ACC112 (cell line): ENCODE results near the gene STXBP2.

ENCODE experiments used
- H2AFZ ChIP-seq: fragments of 200-600 bp; sonication (generic); one replicate; pipeline ENCODE4 v1.6.0; 2017; ENCODE audit warnings: antibody characterized with exemption, low read length; ENCODE audit not compliant: unreplicated experiment
- H3K27ac ChIP-seq: fragments of 200-600 bp; sonication (generic); 2 replicates; pipeline ENCODE4 v1.5.1; 2014; ENCODE audit warnings: low read depth, mild to moderate bottlenecking, antibody characterized with exemption, low read length, moderate library complexity
- H3K27me3 ChIP-seq: fragments of 200-600 bp; sonication (generic); 2 replicates; pipeline ENCODE4 v1.6.1; 2014; ENCODE audit warnings: mild to moderate bottlenecking, antibody characterized with exemption, low read length, moderate library complexity, mixed read lengths; ENCODE audit not compliant: insufficient read depth
- H3K36me3 ChIP-seq: fragments of 200-600 bp; sonication (generic); 2 replicates; pipeline ENCODE4 v1.6.1; 2016; ENCODE audit warnings: mild to moderate bottlenecking, antibody characterized with exemption, low read length, moderate library complexity, mixed read lengths; ENCODE audit not compliant: insufficient read depth
- H3K4me1 ChIP-seq: fragments of 200-600 bp; sonication (generic); one replicate; pipeline ENCODE4 v1.6.1; 2016; ENCODE audit warnings: low read length, mixed read lengths; ENCODE audit not compliant: insufficient read depth, unreplicated experiment, control insufficient read depth
- H3K4me3 ChIP-seq: fragments of 200-600 bp; sonication (generic); 2 replicates; pipeline ENCODE4 v1.5.1; 2014; ENCODE audit warnings: mild to moderate bottlenecking, low read depth, low read length
- H3K79me2 ChIP-seq: fragments of 200-600 bp; sonication (generic); one replicate; pipeline ENCODE4 v1.6.0; 2016; ENCODE audit warnings: low read length; ENCODE audit not compliant: control insufficient read depth, unreplicated experiment, insufficient read depth

Gene STXBP2

GRCh38 chr19:7625763-7626372, 11.0 kb upstream of the STXBP2 start:
- no peak overlapping the region for H3K27ac ChIP-seq
- H3K27me3 ChIP-seq = no peaks in the 10 kb centered on the region
- no peaks in the 10 kb centered on the region; the same call in 1 of the 2 replicates for H3K36me3 ChIP-seq
- H2AFZ ChIP-seq = no peak overlapping the region
- no peak overlapping the region for H3K4me3 ChIP-seq
- H3K79me2 ChIP-seq = peaks cover 43% of the 10 kb centered on the region
- H3K4me1 ChIP-seq = no peaks in the 10 kb centered on the region

GRCh38 chr19:7627166-7627565, 9.7 kb upstream of the STXBP2 start:
- Histone ChIP-seq H3K4me1 (no peaks in the 10 kb centered on the region), H3K27ac (no peak overlapping the region), H3K4me3 (no peak overlapping the region), H3K36me3 (no peaks in the 10 kb centered on the region; the same call in 1 of the 2 replicates), H3K27me3 (no peaks in the 10 kb centered on the region), H2AFZ (no peak overlapping the region), H3K79me2 (peaks cover 46% of the 10 kb centered on the region)

GRCh38 chr19:7628589-7629311, 8.2 kb upstream of the STXBP2 start:
- H3K4me3 ChIP-seq = peak overlapping the region; percentile 98
- H3K79me2 ChIP-seq = peaks cover 46% of the 10 kb centered on the region
- H3K27ac ChIP-seq = peak overlapping the region; percentile 36; the same call in 1 of the 2 replicates
- H3K36me3 ChIP-seq = no peaks in the 10 kb centered on the region
- H3K27me3 ChIP-seq = no peaks in the 10 kb centered on the region
- peak overlapping the region; percentile 64 for H2AFZ ChIP-seq
- H3K4me1 ChIP-seq = no peaks in the 10 kb centered on the region

GRCh38 chr19:7629347-7630054, 7.4 kb upstream of the STXBP2 start, which contains the start of the genes PET100 and XAB2:
Gene PET100 (plus strand): TSS chr19:7629793. CDS start chr19:7629834, 41 bp downstream.
Gene XAB2 (minus strand): TSS chr19:7629545. CDS start chr19:7629527, 18 bp downstream.
- Histone ChIP-seq H3K79me2 (peaks cover 46% of the 10 kb centered on the region), H3K36me3 (no peaks in the 10 kb centered on the region), H2AFZ (peak within 1 kb of the TSS; percentile 92), H3K27ac (peak within 1 kb of the TSS; percentile 36; the same call in 1 of the 2 replicates), H3K4me1 (no peaks in the 10 kb centered on the region), H3K4me3 (peak within 1 kb of the TSS; percentile 98), H3K27me3 (no peaks in the 10 kb centered on the region)

- H3K27ac ChIP-seq = no peak overlapping the region
- peaks cover 41% of the 10 kb centered on the region for H3K79me2 ChIP-seq
- H3K4me3 ChIP-seq = no peak overlapping the region
- H3K4me1 ChIP-seq = no peaks in the 10 kb centered on the region
- H3K27me3 ChIP-seq = no peaks in the 10 kb centered on the region
- H3K36me3 ChIP-seq = no peaks in the 10 kb centered on the region
- no peak overlapping the region for H2AFZ ChIP-seq
Observed at GRCh38 chr19:7631577-7631976, 5.3 kb upstream of the STXBP2 start.

- no peak overlapping the region for H3K4me3 ChIP-seq
- H3K79me2 ChIP-seq = peaks cover 33% of the 10 kb centered on the region
- no peak overlapping the region for H3K27ac ChIP-seq
- H3K27me3 ChIP-seq = no peaks in the 10 kb centered on the region
- no peaks in the 10 kb centered on the region for H3K4me1 ChIP-seq
- H2AFZ ChIP-seq = no peak overlapping the region
- H3K36me3 ChIP-seq = no peaks in the 10 kb centered on the region
Observed at GRCh38 chr19:7632340-7633203, 4.3 kb upstream of the STXBP2 start.

GRCh38 chr19:7633698-7634097, 3.2 kb upstream of the STXBP2 start, which contains the start of gene PCP2:
Gene PCP2 (minus strand): TSS chr19:7633719. CDS start chr19:7633457, 262 bp downstream.
- Histone ChIP-seq H3K4me1 (no peaks in the 10 kb centered on the region), H3K79me2 (peaks cover 22% of the 10 kb centered on the region), H3K36me3 (no peaks in the 10 kb centered on the region), H3K27ac (no peak within 1 kb of the TSS), H2AFZ (no peak within 1 kb of the TSS), H3K4me3 (no peak within 1 kb of the TSS), H3K27me3 (no peaks in the 10 kb centered on the region)

- no peaks in the 10 kb centered on the region for H3K36me3 ChIP-seq
- H2AFZ ChIP-seq = no peak overlapping the region
- H3K4me1 ChIP-seq = no peaks in the 10 kb centered on the region
- H3K79me2 ChIP-seq = peaks cover 5% of the 10 kb centered on the region
- H3K27ac ChIP-seq = no peak overlapping the region
- no peak overlapping the region for H3K4me3 ChIP-seq
- no peaks in the 10 kb centered on the region for H3K27me3 ChIP-seq
Observed at GRCh38 chr19:7635670-7636069, 1.2 kb upstream of the STXBP2 start.

- Histone ChIP-seq H3K79me2 (no peaks in the 10 kb centered on the region), H2AFZ (no peak overlapping the region), H3K4me1 (no peaks in the 10 kb centered on the region), H3K36me3 (no peaks in the 10 kb centered on the region), H3K27ac (no peak overlapping the region), H3K4me3 (peak overlapping the region; percentile 73), H3K27me3 (no peaks in the 10 kb centered on the region)
Observed at GRCh38 chr19:7636317-7636690, 606 bp upstream of the STXBP2 start.
